Activated effector memory CD4-positive, alpha-beta T cell treated with anti-CD3 and anti-CD28 coated beads, Interleukin-2, amount 50 U/mL, for 16 hours (primary cell): ENCODE data around the gene SPTA1.

Experiments used
- DNase-seq: peaks from one replicate; pipeline ENCODE4 v3.0.0-alpha.2; 2020

SPTA1 gene

DNA sequence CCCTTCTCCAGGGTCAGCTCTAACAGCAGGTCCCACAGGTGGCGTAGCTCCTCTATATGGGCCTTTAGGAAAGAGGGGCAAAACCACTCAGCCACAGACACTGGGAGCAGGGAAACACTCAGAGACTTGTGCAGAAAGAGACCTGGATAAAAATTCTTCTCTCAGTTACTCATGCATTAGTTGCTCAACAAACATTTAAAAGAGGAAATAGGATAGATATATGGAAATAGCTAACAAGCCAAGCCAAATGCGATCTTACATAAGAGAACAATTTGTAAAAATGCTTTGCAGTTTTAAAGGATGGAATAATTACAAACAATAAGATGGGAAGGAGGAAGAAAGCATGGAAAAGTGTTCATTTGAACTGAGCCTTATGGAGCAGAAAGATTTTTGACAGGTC, 4.9 kb downstream of the SPTA1 start:
- no peak for DNase-seq

DNA sequence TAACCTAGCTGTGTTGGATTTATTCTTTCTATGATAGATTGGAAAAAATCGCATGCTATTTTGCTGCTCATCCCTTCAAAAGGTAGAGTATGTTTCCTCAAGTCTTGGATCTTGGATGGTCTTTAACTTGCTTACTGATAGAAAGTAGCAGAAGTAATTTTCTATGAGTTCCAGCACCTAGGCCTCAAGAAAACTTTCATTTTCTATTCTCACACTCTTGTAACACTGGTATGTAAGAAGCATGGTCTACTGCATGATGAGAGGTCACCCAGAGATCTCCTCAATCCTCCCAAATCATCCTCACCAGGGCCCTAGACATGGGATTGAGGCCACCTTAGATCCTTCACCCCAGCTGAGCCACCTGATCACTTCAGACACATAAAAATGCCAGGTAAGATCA, 7.2 kb downstream of the SPTA1 start:
- no peak for DNase-seq

DNA sequence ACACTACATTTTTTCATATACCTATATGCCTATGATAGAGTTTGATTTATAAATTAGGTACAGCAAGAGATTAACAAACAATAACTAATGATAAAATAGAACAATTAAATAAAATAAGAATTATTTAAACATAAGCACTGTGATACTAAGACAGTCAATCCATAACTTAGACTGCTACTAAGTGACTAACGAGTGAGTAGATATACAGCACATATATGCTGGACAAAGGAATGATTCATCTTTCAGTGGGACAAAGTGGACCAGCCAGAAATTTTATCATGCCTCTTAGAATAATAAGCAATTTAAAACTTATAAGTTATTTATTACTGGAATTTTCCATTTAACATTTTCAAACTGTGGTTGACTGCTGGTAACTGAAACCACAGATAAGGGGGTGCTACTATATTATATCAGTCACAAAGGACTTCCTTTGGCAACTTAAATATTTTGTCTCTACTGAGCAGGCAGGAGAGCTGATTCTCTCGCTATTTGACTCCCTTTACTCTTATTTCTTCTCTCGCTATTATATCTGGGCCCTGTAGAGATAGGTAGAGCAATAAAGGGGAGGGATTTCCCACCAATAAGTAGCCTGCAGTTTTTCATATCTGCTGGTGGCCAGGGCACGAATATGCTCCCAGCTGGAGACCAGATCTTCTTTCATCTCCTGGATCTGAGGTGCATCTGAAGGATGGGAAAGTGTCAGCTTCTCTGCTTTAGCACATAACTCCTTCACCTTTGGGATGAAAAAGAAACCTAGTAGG, 10.8 kb downstream of the SPTA1 start:
- no peak for DNase-seq

DNA sequence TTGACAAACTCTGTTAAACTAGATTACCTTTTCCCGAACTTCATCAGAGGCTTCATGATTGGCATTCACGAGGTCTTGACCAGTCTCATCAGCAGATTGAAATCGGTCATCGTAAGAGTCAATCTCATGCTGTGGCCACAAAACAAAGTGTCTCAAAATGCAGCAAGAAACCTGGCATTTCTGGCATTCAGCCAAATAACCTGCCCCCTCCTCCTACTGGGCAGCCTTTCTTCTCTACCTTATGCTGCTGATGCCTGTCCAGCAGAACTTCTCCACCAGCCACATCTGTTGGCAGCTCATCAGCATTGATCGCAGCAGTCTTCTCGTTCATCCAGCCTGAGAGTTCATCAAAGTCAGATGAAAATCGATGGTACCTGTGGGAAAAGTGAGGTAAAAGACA, 12.2 kb downstream of the SPTA1 start:
- no peak for DNase-seq

DNA sequence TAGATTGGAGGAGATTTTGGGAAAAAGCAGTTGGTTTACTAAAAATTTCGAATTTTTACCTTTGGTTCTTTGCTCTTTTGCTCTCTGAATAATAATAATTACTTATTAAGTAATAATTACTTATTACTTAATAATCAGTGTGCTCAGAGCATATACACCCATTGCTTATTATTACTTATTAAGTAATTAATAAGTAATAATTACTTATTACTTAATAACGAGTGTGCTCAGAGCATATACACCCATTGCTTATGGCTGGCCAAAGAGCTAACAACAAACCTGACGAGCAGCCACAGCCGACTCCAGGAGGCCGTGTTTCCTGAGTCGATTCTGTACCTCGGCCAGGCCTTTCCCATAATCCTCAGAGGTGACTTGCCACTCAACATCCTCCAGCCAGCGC, 20.5 kb downstream of the SPTA1 start:
- DNase-seq: no peak

DNA sequence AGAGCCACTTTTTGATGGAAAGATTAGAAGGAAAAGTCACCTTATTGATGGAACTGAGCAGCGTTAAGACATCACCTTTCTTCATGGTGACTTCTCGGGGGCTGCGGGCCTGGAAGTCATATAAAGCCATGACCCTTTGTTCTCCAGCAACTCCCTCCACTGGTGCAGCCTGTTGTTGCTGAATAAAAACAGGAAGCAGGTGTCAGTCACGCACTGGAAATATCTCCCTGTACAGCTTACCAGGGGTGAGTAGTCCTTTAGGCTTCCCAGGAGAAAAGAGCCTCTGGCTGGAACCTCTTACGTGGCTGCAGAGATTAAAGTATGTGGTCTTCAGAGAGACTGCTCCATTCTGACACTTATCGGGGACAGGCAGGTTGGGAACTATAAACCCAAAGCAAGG, 31.9 kb downstream of the SPTA1 start:
- DNase-seq: no peak

DNA sequence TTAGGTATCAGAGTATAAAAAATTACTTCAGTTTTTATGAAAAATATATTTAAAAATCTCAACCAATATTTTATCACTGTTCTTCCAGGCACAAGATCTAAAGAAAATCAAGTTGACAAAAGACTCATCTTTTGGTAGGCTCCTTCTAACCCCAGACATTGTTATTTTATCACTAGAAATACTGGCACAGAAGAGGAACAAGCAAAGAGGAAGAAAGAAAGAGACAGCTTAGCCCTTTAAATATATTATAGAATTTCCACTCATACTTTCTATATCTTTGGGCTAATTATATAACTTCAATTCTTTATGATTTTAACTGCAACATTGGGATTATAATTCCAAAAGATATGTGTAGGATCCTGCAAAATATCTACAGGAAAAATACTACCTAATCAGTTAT, 32.4 kb downstream of the SPTA1 start:
- no peak for DNase-seq

DNA sequence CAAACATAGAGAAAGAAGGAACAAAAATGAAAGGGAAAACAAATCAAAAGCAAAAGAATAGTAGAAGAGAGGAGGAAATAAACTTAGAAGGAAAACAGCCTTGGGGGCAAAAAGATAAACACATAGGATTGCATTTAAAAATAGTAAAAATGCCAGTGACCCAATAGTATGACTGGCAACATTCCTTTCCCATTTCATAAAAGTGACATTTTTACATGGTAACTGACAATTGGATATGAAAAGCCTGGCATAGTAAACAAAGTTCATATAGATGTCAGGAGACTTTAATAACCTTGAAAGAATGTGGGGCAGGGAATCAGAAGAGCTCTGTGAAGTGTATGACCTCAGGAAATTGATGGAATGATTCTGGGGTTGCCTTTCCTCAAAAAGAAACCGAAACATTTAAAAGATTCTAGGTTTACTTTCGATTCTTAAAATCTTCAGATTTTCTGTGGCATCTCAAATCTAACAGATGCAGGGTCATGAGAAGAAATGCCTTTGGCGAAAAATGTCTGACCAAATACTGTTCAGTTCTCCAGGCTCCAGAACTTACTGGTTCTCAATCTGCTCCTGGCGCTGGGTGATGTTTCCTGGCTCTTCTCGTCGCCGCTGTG, 33.7 kb downstream of the SPTA1 start:
- DNase-seq: no peak

DNA sequence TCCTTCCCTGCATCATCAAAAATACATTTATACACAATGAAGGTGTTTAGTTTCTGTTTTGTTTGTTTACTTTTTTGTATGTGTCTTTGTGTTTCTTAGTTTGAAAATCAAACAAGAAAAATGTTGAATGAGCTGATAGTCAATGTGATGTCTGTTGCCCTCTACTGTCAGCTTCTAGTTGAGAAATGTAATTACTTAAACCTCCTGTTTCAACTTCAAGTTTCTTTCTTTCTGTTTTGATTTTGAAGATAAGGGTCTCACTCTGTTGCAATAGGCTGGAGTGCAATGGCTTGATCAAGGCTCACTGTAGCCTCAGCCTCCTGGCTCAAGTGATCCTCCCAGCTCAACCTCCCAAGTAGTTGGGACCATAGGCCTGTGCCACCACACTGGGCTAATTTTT, 37.5 kb downstream of the SPTA1 start:
- DNase-seq: no peak

DNA sequence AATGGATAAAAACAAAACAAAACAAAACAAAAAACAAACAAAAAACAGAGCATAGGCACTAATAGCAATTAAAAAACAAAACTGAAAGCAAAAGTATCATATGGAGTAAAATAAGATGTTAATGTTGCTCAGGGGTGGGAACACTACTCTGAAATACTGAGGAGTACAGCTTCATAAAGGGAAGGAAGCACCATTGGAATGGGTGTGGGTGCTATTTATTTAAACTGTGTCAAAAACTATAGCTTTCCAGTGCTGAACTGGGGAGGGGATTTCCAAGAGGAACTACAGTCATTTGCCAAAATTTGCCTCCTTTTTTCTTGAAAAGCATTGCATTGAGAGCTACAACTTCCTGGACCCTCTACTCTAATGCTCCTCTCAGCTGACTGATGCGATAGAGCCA, 40.0 kb downstream of the SPTA1 start:
- no peak for DNase-seq

DNA sequence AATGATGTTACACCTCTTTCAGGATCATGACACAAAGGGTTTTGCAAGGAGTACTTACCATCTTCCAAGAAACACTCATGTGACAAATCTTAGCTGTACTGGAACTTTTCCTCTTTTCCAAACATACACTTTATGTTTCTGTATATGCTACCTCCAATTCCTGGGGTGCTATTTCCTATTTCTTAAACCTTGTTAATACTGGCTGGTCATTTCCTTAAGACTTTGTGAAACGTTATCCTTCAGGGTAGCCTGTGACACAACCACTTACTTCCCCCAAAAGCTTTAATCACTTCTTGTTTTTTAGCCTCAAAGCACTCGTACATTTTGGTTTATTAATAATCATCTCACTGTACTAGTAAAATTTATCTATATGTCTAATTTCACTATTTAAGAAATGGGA, 42.1 kb downstream of the SPTA1 start:
- no peak for DNase-seq

DNA sequence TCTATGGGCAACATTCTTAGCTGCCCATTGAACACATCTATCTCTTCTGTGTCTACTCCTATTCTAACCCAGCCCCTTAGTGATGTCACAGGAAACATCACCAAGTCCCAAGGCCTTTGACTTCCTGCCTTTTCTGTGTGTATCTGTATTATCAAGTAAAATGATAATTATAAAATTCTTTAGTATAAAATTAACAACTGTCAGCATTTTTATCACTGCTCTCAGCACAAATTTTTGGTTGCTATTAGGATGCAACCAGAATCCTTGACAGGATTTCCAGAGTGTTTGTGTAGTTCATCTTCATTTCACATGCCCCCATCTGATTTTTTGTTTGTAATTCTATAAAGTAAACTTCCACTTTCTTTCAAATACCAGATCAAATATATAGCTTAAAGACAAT, 47.6 kb downstream of the SPTA1 start:
- DNase-seq: no peak

DNA sequence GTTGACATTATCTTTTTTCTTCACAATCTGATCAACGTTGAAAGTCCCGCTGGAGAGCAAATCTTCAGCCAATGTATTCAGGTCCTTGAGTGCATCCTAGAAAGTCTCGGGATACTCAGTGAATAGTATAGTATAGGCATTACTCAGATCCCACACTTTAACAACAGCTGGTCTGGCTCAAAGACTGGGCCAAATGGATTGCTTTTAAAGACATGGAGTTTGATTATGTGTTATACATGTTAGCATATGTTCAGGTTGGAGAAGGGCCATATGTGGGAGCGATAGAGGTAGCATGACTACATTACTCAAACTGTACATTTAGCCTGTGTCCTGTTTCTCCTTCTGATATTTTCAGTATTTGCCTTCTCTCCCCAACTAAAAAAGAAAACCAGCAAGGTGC, 48.4 kb downstream of the SPTA1 start:
- no peak for DNase-seq

DNA sequence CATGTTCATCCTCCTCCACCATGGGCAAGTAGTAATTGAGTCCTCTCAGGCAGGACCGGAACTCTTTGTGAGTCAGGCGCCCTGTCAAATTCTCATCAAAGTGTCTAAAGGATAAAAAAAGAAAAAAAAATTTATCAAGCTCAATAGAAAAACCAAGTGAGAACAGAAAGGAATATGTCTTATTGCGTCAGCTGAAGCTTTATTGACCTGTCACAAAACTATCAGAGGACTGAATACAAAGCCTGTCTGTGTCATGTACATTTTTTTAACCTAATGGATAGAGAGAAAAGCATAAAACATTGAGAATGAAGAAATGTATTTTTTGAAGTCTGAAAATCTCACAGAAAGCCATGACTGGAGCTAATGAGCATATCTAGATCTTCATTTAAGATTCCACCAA, 72.8 kb downstream of the SPTA1 start:
- DNase-seq: no peak

DNA sequence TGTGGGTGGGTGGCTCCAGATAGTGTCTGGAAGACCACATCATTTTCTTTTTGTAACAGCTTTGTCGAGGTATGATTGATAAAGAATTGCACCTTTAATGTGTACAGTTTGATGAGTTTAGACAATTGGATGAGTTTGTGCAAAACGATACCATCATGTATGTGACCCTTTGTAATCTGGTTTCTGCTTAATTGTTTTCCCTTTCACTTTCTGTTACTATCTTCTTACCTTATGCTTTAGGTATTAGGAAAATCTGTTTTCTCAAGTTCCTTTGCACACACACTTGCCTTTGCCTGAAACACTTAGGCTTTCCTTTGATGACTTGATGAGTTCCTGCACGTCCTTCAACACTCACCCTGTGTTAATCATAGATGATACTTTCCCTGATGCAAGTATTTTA, 74.6 kb downstream of the SPTA1 start:
- DNase-seq: no peak

DNA sequence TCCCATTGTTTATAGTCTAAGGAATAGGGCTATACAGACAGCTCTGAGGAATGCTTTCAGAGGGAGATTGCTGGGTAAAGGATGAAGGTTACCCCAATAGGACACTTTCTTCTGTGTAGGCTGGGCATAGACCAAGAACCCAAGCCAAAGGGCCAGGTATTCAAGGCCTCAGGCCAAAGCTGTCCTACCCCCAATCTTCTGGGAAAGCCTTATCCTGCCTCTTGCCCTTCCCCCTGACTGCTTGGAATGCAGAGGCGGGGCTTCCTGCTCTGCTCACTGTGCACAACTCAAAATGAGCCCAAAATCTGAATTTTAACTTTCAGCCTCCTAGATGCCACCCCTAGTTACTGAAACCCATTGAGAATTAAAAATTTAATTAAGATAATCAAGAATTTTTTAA, 79.2 kb downstream of the SPTA1 start:
- no peak for DNase-seq

DNA sequence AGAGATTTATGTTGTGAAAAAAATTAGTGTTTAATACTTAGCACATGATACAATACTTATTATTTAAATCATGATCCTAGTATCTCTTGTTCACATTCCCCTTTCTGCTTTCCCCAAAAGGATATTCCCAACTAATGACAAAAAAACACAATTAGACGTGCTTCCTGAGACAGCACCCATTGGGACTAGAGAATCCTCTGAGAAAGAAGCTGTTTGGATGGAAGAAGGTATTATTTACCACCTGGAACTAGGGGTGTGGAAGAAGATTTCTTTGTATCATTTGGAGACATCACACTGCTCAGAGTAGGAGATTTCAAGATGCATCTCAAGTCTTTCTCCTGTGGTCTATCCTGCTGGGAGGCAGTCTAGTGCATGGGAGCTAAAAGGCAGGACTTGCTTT, 81.5 kb downstream of the SPTA1 start, which contains the start of gene OR10Z1:
OR10Z1 (plus strand) TSS at position 301 of the 400 bp plus-strand sequence. CDS start 1,171 bp downstream, outside the sequence.
- DNase-seq: no peak

DNA sequence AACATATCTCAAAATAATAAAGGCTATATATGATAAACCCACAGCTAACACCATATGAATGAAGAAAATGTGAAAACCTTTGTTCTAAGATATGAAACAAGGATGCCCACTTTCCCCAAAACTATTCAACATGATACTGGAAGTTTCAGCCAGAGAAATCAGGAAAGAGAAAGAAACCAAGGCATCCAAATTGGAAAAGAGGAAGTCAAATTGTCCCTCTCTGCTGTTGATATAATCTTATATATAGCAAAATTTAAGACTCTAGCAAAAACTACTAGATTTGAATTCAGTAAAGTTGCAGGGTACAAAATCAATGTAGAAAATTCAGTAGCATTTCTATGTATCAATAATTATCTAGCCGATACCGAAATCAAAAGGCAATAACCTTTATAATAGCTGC, 85.8 kb downstream of the SPTA1 start:
- DNase-seq: no peak

DNA sequence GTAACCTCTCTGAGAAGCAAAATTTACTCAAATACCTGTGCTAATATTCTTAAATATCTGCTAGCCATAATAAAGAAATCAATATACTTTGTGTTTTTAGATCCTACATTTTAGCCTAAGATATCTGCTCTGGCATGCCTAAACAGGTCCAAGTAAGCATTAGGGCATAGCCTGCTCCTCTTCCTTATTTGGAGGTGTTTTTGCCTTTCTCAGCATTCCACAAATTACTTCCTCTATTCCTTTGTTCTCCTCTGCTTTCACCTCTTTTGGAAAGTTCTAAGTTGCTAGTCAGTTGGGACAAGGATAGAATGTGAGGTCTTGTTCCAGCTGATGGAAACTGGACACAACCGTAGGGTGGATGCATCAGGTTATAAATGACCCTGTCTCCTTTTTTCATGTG, 99.6 kb downstream of the SPTA1 start:
- no peak for DNase-seq

DNA sequence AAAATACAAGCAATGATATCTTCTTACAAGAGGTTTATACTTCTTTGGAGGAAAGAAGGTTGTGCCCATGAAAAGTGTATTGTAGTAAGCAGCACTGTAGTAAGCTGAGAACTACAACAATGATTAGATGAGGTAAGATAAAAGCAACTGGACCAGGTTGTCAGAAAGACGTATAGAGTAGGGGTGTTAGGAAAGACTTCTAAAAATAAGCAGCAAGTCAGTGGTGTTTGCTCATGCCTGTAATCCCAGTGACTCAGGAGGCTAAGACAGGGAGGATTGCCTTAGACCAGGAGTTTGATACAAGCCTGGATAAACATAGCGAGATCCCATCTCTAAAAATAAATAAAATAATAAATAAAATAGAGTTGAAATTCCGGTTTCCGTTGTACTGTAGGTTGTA, 102.6 kb downstream of the SPTA1 start:
- no peak for DNase-seq

DNA sequence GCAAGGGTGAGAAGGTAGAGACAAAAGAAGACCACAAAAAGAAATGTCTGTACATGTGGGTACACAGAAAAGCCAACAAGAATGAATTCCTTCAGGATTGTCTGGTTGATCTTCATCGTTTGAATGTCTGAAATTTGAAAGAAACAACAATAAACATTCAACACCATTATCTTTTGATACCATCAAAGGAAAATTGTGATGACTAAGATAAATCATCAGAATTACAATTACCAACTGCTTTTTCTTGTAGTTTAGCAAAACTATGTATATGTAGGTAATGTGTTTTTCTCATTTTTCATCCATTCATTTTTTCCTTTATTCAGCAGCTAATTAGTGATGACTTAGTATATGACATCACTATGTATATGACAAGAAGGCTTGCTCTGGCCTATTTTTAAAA, 106.8 kb downstream of the SPTA1 start, which contains the start of gene OR10X1:
OR10X1 (minus strand) TSS at position 167 of the 400 bp plus-strand sequence; CDS start at position 167, 0 bp downstream.
- no peak for DNase-seq

DNA sequence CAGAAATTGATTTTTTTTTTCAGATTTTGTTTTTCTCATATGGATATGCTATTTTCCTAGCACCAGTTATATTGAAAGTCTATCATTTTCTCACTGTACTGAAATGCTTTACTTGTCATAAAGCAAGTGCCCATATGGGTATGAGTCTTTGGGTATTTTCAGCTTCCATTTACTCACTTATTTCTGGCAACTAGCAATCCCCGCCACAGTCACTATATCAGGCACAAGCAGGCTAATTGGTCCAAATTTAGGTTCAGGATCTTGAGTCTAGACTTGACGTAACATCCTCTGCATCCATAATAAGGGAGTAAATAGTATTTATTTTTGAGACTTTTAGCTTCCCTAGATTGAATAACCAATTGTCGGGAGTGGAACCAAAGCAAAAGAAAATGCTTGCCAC, 109.0 kb downstream of the SPTA1 start:
- DNase-seq: no peak

DNA sequence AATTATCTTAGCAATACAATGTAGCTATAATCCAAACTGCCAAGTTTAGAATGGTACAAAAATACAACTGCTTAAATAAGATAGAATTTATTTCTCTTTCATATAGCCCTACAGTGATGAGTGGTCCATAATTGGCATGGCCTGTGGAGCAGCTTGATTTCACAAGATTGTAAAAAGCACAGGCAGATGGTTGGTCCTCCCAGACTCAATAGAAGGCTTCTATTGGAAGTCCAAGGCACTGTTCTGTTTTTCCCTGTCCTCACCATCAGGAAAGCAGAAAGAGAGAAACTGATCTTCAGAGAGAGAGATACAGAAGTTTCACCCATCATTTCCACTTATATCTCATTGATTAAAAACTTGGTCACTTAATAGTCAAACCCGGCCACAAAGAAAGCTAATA, 114.3 kb downstream of the SPTA1 start:
- DNase-seq: no peak

DNA sequence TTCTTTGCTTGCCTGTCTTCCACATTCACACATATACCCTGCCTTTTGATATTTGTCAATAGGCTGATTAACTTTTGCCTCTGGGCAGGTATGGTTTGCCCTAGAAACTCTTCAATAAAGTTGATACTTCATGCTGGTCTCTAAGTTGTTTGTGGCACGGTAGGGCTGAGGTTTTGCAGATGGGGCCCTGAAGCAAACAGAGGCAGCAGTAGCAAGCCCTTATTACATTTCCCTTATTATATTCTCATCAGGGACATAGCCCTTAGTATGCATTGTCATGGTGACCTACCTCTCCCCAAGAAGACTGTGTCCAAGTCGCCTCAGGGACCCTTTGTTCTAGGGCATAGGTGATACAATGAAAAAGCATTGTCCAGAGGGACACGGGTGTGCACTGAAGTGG, 116.0 kb downstream of the SPTA1 start, which contains the start of gene OR6P1:
OR6P1 (minus strand) TSS at position 101 of the 400 bp plus-strand sequence. CDS start 6,976 bp downstream, outside the sequence.
- DNase-seq: no peak

DNA sequence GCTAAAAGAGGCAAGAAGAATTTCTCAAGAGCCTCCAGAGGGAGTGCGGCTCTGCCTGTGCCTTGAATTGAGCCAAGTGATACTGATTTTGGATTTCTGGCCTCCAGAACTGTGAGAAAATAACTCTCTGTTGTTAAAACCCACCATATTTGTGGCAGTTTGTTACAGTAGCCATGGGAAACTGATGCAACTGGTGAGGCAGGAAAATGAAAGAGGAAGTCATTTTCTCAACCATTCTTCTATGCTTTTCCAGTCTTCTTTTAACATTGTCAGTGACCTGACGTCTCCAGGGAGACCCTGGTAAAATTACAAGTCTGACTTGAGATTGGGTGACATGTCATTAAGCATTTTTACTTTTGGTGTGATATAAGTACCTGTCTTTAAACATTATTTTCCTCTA, 121.9 kb downstream of the SPTA1 start:
- no peak for DNase-seq
